HG03439 (cell line): ENCODE results near the gene KIF6.

Experiments used
- ATAC-seq: cut with Tn5 transposase; IDR thresholded peaks from one replicate; pipeline ENCODE4 v1.9.1; 2021; ENCODE audit warnings: mild to moderate bottlenecking, moderate library complexity; ENCODE audit not compliant: unreplicated experiment

The KIF6 gene

DNA sequence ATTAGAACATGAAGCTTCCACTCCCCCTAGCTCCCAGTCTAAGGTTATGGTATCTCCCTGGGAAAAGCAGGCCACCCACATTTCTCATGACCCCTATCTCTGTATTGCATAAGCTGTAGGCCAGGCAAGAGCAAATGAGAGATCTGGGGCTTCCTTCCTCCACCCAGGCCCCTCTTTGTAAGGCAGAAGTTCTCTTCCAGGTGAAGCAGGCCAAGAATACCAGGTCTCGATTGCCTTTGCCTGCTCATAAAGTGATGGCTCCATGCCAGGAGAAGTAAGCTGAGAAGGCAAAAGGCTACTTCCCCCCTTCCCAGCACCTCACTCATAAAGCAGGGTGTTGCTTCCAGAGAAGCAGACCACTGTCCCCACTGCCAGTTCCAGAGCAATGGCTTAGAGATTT lies 258.6 kb downstream of the KIF6 start:
- ATAC-seq = no peak

- no peak for ATAC-seq
Measured at GRCh38 chr6:39465539-39465938, 259.7 kb downstream of the KIF6 start.

DNA sequence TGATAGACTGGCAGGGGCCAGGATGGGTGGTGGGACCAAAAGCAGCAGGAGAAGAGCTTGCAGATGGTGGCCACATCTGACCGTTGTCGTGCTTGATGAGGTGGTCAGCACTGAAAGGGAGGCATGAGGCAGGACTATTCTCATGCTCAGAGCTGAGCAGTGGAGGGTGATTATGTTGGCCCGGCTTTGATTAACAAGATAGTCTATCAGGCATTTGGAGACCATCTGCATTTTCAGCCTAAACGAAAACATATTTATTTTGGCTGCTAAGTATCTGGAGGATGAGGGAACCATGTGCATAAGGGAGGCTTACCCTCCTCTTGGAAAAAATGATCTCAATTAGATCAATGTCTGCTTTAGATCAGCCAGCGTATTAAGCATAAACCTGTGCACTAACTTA lies 261.1 kb downstream of the KIF6 start:
- ATAC-seq = no peak

GRCh38 chr6:39453956-39454524 lies 271.2 kb downstream of the KIF6 start:
- ATAC-seq = no peak

GRCh38 chr6:39453241-39453640 lies 272.0 kb downstream of the KIF6 start:
- ATAC-seq = no peak

GRCh38 chr6:39452306-39453145 lies 272.7 kb downstream of the KIF6 start:
- no peak for ATAC-seq

- no peak for ATAC-seq
Measured at GRCh38 chr6:39451831-39452230, 273.4 kb downstream of the KIF6 start.

DNA sequence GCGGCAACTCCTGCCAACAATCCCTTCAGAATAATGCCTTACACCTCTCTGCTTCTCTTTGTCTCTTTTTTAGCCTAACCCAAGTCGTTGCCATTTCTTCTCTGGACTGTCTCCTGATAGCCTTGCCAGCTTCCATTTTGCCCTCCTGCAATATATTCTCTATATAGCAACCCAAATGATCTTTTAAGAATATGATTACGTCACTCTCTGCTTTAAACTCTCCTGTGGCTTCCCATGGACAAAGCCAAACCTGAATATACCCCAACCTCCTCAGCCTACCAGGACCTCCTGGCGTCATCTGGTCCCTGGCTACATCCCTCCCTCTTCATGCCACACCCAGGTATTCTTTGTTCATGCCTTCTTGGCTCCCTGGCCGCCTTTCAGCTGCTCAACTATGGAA lies 276.2 kb downstream of the KIF6 start:
- ATAC-seq = no peak

- ATAC-seq = no peak
Measured at GRCh38 chr6:39446909-39447308, 278.3 kb downstream of the KIF6 start.

- no peak for ATAC-seq
Measured at GRCh38 chr6:39445667-39446066, 279.5 kb downstream of the KIF6 start.

DNA sequence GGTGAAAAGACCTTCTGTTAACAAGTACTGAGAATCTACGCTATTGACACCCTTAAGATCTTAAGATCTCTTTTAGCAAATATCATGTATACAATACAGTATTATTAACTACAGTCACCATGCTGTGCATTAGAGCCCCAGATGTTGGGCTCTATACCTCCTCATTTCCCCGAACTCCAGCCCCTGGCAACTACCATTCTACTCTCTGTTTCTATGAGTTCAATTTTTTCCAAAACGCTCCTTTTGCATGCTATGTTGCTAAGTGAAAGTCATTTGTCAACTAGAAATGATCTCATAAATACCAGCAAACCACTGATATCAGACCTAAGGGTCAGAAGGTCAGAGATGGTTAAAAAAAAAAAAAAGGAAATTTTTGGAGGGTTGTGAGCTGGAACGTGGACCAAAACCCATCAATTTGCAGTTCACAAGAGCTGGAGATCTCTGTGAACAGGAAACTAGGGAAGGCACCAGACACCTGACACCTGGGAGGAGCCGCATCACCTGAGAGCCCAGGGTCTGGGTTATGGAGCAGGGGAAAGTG lies 280.7 kb downstream of the KIF6 start:
- ATAC-seq = no peak

DNA sequence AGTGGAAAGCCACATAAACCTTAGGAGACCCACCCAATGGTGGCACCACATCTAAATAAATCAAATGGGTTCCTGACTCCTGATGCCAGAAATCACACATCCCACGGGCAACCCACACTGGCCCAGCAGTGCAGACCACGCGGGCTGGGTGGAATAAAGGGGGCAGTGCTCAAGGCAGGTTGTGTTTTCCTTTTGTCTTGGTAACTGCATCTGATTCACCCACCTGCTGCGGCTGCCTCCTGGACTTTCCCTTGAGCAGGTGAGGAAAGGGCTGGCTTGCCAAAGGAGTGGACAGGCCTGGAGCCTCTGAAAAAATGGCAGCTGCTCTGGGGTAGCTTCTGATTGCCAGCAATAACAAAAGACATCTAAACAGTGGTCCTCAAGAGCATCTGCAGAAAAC lies 283.2 kb downstream of the KIF6 start:
- no peak for ATAC-seq

DNA sequence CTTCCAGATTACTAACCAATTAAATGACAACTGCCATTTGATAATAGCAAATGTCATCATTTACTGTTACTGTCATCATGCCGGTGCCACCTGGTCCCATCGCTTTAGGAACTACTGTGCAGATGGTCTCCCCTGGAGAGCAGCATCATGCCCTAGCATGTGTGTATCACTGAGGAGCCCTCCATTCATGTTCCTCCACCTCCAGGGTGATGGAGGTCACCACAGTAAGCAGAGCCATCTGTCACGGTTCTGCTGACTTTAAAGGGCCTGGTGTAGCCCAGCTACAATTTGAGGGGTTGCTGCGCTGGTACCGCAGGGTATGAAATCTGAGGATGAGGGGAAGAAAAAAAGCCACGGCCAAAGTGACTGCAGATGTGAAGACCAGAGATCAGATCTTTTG lies 283.9 kb downstream of the KIF6 start:
- ATAC-seq = no peak

DNA sequence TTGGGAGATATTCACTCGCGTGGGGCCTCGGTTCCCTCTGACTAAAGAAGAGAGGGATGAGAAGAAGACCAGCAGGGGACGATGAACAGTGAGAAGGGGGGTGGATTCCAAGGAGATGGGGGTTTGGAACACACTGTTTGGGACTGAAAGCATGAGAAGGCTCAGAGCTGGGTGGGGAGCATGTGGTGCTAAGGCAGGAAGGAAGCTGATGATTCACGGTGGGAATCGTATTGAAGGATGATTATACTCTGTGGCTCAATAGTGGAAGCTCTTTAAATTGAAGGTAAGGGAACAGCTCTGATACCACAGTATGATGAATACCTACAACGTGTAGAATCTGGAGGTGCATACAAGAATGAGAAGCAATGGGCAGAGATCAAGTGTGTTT lies 285.2 kb downstream of the KIF6 start:
- ATAC-seq = no peak

GRCh38 chr6:39439342-39440038 lies 285.7 kb downstream of the KIF6 start:
- no peak for ATAC-seq

GRCh38 chr6:39433630-39434029 lies 291.6 kb downstream of the KIF6 start:
- no peak for ATAC-seq

DNA sequence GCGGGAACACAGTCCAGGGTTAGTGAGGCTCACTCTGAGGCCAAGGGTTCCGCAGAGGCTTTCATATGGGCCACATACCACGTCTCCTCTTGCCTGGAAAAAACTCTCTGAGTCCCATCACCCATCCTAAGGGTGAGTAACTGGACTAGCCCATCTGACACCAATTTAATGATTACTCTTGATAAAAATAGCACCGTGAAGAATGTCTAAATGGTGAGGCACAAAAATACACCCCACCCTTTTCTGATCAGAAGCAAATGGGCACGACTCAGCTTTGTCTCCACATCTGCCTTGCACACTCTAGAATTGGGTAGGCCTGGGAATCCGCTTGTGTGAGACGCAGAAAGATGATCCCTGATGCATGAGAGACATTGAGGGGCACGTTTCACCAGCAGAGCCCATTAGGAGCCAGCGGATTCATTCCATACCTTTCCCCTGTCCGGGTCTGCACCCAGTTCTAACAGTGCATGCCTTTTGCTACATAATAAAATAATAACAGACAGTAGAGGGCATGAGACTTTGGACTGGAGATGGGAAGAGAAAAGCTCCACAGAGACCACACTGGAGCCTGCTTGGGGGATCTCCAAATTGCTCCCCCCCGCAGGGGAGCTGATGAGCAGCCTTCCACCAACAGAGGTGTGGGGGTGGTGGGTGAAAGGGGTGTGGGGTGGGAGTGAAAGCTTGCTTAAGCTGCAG lies 292.7 kb downstream of the KIF6 start:
- ATAC-seq = no peak

DNA sequence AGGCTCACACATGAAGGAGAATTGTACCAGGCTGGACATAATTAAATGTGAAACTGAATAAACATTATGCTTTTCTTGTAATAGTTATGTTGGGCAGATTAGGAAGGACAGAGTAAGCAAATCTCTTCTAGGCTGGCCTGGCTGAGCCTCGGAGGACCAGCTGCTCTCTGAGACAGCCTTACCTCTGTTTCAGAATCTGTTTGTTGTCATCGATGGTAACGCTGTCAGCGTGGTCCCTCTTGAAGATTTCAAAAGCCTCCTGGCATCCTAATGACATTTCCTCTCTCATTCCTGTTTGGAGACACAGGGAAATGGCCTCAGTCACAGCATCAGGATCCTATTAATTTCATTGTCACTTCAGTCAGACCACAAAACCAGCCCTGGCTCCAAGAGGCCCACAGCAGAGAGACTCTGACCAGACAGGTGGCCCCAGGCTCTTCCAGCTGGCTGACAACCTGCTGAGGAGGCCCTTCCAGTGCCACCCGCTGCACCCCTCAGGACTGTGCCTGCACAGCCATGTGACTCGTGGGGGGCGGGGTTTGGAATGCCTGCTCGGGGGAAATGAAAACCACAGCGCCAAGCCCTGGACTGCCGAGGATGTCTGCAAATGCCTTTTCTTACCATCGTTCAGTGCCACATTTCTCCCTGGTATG lies 294.2 kb downstream of the KIF6 start:
- no peak for ATAC-seq

DNA sequence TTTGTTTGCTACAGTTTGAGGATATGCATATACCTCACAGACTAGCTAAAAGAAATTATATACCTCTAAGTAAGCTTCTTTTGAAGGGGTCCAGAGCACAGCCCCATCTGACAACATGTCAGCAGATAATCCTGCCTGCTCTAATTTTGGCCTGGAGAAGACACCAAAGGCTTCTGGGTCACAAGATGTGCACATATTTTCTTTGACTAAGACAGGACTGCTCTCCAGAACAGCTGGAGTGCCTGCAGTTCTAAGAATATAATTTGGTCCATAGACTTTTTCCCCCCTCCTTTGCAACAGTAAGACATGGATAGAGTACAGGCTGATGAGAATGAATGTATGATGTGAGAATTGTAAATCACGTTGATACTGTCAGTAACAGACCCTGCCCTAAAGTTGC lies 294.8 kb downstream of the KIF6 start:
- ATAC-seq = no peak

DNA sequence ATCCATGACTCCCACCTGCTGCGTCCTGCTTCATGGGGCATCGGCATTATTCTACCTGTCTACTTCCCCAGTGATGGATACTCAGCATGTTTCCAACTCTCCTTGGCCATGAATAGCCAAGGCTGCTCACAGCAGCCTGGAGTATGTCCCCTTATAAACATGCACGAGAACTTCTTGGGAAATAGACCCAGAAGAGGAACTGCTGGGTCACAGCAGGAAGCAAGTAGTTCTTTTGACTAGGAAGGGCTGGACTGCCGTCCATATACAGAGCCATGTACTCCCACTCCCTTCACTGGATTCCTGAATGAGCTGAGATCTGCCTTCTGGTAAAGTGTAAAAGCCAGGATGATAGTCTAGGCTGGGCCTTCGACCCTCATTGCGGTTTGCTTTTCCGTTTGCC lies 296.4 kb downstream of the KIF6 start:
- no peak for ATAC-seq

- no peak for ATAC-seq
Measured at GRCh38 chr6:39428152-39428551, 297.1 kb downstream of the KIF6 start.
